M059J (cell line): ENCODE data around the gene SLC25A46. TPM values are rescaled to one million over a fixed set of nuclear protein-coding genes. Genes with fewer than 3 reads are reported as not detected.
A peak's percentile ranks its signal among the peaks of the same experiment; 100 is the strongest.
"Not testable (repeated sequence)": the region's sequence is repeated elsewhere in the genome, so short reads cannot be mapped to it uniquely, and the experiment has no call there.

ENCODE experiments used
- DNase-seq: peaks from one replicate; pipeline ENCODE4 v3.0.0-alpha.2; 2012; ENCODE audit warnings: low read depth
- total RNA-seq: library from RNA; depleted of rRNA; stranded (reverse); fragments of >200 nt; shearing (Covaris generic); gene quantifications from 2 replicates; pipeline ENCODE4 v1.2.3, GENCODE V29; 2014; rRNA removed

SLC25A46 gene
- total RNA-seq, 1 experiment from 2014 or later = 76.7 TPM

DNA sequence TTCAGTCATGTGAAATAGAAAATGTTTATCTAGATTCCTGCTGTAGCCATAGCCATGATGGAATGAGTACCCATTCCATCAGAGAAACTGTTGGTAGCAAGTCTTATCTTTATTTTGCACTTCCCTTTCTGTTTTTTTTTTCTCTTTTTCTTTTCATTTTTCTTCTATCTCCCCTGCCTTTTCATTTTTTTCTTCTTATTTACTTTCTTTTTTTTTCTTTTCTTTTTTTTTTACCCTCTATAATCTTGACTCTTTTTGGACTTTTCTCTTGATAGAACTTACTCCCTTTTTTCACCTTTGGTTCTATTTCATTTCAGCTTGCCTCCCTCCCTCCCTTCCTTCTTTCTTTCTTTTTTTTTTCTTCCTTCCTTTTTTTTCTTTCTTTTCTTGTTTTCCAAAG is 15.4 kb downstream of the SLC25A46 start:
- DNase-seq = no peak

DNA sequence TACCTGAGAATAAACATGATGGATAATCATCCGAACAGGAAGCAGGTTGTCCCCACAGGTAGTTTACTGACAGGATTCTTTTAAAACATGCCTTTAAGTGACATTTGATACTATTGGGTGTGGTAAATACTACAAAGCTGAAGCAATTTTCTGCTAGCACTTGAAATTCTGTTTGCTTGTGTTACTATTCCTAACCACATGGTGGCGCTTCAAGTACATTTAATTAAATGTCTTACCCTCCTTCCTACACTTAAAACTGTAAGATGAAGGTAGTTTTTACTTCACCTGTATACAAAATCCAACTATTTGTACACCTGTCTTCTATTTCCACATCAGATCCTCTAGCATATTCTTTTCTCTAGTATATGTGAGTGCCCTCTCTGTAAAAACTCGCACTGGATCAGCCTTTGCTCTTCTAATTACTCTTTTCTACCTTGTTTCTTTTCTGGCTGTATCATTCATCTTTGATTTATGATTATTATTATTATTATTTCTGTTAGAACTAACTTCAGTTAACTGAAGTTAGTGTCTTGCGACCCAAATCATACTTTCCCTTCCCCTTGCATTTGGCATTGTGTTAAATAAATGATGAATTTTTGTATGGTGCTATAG is 18.4 kb downstream of the SLC25A46 start:
- DNase-seq = peak; percentile 48

DNA sequence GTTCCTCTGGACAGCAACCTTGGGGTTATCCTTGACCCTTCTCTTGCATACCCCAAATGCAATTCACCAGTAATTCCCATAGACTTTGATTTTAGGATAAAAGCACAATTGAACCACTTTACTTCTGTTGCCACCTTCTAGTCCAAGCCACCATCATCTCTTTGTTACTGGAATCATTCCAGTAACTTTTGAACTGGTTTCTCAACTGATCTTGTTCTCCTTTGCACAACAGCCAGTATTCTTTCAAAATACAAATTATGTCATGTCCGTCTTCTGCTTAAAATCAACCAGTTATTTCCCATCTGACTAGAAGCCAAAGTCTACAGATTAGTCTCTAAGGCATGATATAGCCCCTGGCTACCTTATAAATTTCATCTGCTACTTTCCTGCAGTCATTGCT is 21.4 kb downstream of the SLC25A46 start:
- no peak for DNase-seq

DNA sequence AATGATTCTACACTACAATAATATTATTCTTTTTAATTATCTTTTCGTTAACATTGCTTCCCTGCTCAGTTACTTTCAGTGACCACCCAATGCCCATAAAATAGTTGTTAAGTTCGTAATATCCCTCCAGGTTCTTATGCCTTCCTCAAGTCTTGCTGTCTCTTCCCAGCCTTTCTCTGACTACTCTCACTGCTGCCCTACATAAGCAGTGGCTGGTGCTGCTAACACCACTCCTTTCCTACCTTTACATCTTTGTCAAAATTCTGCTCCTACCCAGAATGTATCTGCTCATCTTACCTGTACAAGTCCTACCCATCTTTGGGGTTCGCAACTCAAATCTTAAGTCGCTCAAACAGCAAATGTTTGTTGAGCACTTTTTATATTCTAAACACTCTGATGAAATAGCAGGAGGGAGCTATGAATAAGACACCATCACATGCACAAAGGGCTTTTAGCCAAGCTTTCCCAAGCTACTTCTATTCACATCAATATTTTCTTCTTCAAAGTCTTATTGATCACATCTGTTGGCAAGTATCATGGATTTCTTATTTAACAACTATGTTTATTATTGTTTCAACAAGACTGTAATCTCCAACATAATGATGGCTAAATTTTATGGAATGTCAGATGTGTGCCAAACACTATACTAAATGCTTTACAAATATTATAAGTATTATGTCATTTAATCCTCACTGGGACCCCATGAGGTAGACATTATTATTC is 29.5 kb downstream of the SLC25A46 start:
- DNase-seq = no peak

DNA sequence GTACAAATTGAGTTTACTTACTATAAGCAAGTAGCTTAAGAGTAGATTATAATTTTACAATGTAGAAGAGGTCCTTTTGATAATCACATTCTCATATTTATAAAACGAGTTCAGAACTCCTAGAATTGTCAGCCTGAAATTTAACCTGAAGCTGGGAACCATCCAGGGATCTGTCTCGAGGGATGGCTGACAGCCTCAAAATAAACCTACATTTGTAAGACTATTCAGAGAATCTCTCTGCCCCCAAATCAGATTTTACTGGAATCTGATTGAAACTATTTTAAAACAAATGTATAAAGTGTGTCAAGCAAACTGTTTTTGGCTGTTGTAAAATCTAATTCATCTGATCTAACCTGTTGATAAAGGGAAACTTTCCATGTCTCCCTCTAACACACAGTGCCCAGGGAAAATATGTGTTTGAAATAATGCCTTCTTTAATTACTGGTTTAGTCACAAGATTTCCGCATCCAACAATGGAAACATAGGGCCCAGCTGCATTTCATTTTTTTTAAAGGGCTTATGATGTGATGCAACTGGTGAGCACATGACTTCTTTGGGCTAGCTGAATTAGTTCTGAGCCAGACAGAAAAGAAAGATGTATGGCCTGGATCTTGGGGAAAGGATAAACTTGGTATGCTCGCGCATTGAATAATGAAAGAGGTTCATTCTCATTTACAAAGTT is 30.3 kb downstream of the SLC25A46 start:
- DNase-seq = no peak

DNA sequence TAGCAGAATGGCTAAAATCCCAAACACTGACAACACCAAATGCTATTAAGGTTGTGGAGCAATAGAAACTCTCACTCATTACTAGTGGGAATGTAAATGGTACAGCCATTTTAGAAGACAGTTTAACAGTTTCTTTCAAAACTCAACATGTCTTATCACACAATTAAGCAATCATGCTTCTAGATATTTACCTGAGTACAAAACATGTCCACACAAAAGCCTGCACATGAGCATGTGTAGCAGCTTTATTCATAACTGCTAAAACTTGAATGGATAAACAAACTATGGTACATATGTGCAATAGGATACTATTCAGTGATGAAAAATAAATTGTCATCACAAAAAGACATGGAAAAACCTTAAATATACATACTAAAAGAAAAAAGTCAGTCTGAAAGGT is 31.5 kb downstream of the SLC25A46 start:
- no peak for DNase-seq

DNA sequence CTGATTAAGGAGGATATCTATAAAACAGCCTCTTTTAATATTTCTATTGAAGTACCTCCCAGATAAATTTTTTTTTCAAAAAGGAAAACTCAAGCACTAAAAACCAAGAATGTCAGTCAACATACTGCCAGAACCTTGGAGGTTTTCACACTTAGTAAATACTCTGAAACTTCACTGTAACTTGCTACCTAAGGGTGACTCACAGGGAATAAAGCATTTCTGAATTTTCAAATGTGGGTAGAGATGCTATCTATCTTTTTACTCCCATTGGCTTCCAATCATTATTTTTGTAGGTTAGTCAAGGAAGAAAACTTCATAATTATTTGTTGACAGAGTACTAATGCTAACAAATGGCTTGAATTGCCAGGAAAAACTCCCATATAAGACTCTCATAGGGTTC is 46.1 kb downstream of the SLC25A46 start:
- DNase-seq = peak; percentile 65

DNA sequence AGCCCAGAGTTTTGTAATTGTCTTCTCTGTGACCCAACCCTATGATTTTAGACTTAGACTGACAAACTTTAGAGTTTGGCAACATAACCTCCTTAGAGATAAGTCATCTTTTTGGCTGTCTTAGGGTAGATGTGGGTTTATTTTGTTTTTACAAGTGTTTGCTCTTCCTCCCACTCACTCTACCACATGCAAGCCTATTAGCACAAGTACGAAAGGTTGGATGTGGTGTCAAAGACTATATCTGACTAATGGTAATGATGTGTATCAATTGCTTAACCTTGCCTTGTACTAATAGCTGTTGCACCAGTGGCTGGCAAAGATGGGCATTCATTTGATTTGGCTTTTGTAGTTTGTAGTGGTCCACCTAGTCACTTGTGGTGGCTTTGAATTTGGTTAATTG is 46.5 kb downstream of the SLC25A46 start:
- peak; percentile 73 for DNase-seq

DNA sequence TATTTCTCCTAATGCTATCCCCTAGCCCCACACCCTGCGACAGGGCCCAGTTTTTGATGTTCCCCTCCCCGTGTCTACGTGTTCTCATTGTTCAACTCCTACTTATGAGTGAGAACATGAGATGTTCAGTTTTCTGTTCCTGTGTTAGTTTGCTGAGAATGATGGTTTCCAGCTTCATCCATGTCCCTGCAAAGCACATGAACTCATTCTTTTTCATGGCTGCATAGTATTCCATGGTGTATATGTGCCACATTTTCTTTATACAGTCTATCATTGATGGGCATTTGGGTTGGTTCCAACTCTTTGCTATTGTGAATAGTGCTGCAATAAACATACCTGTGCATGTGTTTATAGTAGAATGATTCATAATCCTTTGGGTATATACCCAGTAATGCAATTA is 49.2 kb downstream of the SLC25A46 start:
- not testable (repeated sequence) for DNase-seq

DNA sequence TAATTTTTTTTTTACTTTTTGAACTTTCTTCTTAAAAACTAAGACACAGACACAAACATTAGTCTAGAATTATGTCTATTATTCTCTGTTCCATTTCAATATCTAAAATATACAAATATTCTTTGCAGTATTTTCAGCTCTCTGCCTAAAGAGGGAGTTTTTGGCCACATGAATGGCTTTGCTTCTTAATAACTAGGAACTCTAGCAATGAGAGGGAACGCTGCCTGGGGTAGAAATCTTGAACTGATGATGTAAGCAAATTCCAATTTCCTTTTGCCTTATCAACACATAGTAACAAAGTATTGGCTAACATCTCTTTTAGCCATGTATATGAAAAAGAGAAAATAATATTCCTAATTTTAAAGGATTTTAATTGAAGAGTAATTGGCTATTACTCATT is 51.9 kb downstream of the SLC25A46 start:
- DNase-seq = peak; percentile 33

DNA sequence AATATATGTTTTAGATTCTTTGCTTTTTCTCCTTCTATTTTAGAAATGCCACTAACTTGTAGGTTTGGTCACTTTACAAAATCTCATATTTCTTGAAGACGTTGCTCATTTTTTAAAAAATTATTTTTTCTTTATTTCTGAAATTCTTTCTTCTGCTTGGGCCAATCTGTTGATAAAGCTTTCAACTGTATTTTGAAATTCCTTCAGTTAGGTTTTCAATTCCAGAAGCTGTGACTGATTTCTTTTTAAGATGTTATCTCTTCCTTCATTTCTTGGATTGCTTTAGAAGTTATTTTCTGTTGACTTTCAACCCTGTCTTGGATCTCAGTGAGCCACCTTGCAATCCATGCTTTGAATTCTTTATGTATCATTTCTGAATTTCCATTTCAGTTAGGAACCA is 64.2 kb downstream of the SLC25A46 start:
- no peak for DNase-seq

DNA sequence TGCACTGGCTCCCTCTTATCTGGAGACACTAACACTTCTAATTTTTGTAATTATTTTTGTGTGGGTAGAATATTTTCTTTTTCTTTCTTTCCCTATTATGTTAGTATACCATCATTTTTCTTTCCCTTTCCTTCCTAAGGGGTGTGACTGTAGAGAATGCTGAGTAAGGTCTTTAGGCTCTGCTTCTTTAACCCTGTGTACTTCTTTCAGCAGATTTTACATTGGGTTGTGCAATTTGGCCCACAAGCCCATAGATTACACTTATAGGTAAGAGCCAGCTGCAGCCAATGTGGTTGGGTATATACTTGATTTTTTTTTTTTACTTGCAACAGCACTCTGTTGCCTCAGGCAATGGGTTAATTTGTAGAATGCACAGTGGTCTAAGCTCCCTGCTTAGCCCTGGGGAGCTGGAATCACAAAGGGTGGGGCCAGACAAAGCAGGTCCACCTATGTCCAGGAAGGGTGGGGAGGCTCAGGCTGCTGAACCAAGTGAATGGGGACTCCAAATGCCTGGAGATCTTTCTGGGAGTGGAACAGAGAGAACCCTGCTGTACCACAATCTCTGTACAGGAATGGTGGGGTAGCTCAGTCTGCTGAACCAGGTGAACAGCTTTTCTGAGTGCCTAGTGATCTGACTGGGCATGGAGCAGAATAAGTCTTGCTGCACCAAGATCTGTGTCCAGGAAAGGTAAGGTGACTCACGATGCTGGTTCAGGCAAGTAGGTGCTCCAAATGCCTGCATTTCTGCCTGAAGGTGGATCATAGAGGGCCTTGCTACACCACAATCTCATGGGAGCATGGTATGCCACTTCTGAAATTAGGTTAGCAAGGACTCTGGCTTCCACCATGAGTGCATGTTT is 64.9 kb downstream of the SLC25A46 start:
- no peak for DNase-seq

DNA sequence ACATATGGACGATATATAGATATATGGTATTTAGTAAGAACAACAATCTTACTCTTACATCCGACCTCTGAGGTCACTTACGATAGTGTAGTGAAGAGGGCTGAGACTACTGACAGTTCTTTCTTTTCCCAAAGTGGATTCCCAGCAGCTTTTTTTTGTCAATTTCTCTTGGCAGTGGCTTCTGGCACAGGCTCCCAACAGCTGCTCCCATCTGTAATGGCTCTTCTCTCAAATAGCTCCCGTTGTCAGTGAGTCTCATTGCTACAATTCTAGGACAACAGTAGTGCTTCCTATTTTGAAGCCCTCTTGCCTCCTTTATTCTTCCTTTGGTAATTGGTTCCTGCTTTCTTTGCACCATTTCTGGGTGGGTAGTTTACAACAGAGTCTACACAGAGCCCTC is 68.4 kb downstream of the SLC25A46 start:
- no peak for DNase-seq

DNA sequence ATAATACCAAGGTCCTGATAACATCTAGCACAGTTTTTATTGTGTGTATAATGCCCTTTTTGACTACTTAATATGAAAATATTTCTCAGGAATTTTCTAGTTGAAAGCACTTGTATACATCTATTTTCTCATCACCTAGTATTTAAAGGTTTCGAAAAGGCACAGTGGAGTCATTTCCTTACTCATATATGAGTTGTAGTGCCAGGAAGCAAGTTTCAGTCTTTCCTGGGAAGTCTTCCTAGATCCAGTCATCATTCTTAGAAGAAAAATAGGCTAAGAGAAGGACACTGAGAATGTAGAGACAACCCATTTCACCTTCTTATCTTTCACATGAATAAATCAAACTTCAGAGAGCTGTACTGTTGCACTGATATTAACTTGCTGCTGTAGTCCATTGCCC is 70.2 kb downstream of the SLC25A46 start:
- no peak for DNase-seq

Other genes starting within 250 kb of the SLC25A46 start
- gene TMEM232, start 12.3 kb upstream of the SLC25A46 start, total RNA-seq = 0.15 and 0.22 TPM in 2 replicates